ENCODE results near the gene CMPK2. TPM values are rescaled to one million over a fixed set of nuclear protein-coding genes. Genes with fewer than 3 reads are reported as not detected.

Gene CMPK2
- total RNA-seq, 2 donors from 2014 or later: 2.6 to 3.6 TPM

DNA sequence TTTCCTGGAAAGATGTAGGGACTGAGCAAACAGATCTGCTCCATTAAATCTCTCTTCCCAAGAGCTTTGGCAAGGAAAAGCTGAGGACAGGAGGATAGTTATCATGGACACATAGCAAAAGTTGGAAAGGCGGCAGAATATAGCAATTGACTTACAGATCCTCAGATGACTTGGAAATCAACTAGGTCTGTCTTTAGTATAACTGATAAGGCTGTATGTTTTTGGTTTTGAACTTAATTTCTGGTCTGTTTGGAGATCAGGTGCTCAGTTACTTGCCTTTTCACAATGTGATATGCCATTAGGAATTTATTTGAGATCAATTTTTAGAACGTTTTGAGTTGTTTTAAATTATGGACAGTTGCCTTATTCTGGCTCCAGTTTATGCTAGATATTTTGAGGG lies 19.8 kb upstream of the CMPK2 start:
- no peaks in the 10 kb centered on the region for H3K36me3 ChIP-seq
- no peaks in the 10 kb centered on the region for H3K27me3 ChIP-seq
- intact Hi-C loops (cut with DNase I): no loop called here
- no peak overlapping the region for H3K27ac ChIP-seq
- H3K4me3 ChIP-seq: no peak overlapping the region
- TF ChIP-seq, protein P1, sequence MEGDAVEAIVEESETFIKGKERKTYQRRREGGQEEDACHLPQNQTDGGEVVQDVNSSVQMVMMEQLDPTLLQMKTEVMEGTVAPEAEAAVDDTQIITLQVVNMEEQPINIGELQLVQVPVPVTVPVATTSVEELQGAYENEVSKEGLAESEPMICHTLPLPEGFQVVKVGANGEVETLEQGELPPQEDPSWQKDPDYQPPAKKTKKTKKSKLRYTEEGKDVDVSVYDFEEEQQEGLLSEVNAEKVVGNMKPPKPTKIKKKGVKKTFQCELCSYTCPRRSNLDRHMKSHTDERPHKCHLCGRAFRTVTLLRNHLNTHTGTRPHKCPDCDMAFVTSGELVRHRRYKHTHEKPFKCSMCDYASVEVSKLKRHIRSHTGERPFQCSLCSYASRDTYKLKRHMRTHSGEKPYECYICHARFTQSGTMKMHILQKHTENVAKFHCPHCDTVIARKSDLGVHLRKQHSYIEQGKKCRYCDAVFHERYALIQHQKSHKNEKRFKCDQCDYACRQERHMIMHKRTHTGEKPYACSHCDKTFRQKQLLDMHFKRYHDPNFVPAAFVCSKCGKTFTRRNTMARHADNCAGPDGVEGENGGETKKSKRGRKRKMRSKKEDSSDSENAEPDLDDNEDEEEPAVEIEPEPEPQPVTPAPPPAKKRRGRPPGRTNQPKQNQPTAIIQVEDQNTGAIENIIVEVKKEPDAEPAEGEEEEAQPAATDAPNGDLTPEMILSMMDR (IDR thresholded peaks at IDR 0.05): no peak
- H3K9ac ChIP-seq (ENCODE audit: low read depth in 2 of 2, low read length in 2 of 2): no peak overlapping the region
- H3K9me3 ChIP-seq: no peaks in the 10 kb centered on the region
- DNase-seq: no peak
- H3K4me1 ChIP-seq: no peaks in the 10 kb centered on the region

DNA sequence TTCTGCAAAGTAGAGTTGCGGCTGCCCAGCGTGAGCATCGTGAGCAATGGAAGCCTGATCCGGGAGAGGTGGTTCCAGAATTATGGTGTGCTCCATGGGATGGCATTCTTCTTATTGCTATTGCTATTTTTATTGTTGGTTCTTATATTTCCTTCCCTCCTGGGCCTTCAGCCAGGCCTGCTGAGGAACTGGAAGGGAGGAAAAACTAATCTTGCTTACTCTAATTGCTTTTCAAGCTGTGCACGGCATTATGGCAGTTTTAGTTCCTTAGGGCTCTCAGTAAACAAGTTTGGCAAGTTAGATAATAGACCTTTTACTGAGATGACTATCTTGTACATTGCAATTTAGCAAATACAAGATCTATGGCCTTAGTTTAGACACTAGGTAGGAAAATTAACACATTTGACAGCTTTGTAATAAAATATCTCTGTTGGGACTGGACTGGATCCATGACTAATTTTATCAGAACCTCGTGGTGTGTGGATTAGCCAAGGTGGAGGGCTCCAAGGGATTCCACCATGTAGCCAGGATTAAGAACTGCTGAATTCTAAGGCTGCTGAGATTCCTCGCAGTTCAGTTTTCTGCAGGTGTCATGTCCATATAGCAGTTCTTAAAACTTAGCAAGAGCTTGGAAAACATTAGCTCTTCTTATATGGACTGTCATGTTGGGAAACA lies 17.9 kb upstream of the CMPK2 start:
- TF ChIP-seq, protein P1 (IDR thresholded peaks at IDR 0.05): no peak
- H3K36me3 ChIP-seq: no peaks in the 10 kb centered on the region

DNA sequence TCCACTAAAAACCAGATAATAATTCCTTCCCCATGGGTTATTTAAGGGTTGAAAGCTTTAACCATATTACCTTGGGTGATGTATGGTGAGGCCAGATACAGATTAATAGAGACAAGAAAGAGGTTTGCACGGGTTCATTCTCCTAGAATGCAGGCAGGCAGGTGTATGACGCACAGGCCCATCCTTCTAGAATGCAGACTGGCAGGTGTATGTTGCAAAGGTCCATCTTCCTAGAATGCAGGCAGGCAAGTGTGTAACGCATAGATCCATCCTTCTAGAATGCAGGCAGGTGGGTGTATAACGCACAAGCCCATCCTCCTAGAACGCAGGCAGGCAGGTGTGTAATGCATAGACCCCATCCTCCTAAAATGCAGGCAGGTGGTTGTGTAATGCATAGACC lies 15.8 kb upstream of the CMPK2 start:
- no peak overlapping the region for H3K27ac ChIP-seq
- no peaks in the 10 kb centered on the region for H3K27me3 ChIP-seq
- no peaks in the 10 kb centered on the region for H3K9me3 ChIP-seq
- TF ChIP-seq, protein P1 (IDR thresholded peaks at IDR 0.05): no peak
- no peak for DNase-seq
- intact Hi-C loops (cut with DNase I): no loop called here
- H3K4me3 ChIP-seq: no peak overlapping the region
- H3K4me1 ChIP-seq: no peaks in the 10 kb centered on the region
- no peaks in the 10 kb centered on the region for H3K36me3 ChIP-seq
- H3K9ac ChIP-seq (ENCODE audit: low read depth in 2 of 2, low read length in 2 of 2): no peak overlapping the region

More for the DNA sequence above, 17.9 kb upstream of the CMPK2 start:
- no peak for DNase-seq
- Histone ChIP-seq H3K9me3 (no peaks in the 10 kb centered on the region), H3K4me1 (no peaks in the 10 kb centered on the region), H3K27me3 (no peaks in the 10 kb centered on the region), H3K27ac (no peak overlapping the region), H3K4me3 (no peak overlapping the region), H3K9ac (ENCODE audit: low read depth in 2 of 2, low read length in 2 of 2) (no peak overlapping the region)
- intact Hi-C loops (cut with DNase I): no loop called here

DNA sequence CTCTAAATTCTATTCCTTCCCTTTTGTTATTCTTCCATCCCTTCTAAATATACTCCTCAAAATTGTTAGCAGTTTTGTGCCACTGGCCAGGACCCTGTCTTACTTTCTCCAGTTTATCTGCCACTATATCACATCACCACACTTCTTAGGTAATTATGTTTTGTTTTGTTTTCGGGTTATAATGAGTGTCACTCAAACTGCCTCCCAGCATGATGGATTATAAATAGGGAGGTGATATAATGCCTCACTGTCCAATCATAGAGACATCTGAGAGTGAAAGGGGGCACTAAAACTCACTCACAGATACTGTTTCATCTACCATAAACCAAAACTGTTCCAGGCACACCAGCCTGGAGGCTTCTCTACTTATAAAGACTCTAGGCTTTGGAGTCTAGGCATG lies 15.3 kb upstream of the CMPK2 start:
- intact Hi-C loops (cut with DNase I): no loop called here
- H3K36me3 ChIP-seq: no peaks in the 10 kb centered on the region
- no peak for DNase-seq
- no peaks in the 10 kb centered on the region for H3K27me3 ChIP-seq
- H3K9me3 ChIP-seq: no peaks in the 10 kb centered on the region
- no peaks in the 10 kb centered on the region for H3K4me1 ChIP-seq
- H3K27ac ChIP-seq: no peak overlapping the region
- H3K4me3 ChIP-seq: no peak overlapping the region
- TF ChIP-seq, protein P1 (IDR thresholded peaks at IDR 0.05): no peak
- no peak overlapping the region for H3K9ac ChIP-seq (ENCODE audit: low read depth in 2 of 2, low read length in 2 of 2)

DNA sequence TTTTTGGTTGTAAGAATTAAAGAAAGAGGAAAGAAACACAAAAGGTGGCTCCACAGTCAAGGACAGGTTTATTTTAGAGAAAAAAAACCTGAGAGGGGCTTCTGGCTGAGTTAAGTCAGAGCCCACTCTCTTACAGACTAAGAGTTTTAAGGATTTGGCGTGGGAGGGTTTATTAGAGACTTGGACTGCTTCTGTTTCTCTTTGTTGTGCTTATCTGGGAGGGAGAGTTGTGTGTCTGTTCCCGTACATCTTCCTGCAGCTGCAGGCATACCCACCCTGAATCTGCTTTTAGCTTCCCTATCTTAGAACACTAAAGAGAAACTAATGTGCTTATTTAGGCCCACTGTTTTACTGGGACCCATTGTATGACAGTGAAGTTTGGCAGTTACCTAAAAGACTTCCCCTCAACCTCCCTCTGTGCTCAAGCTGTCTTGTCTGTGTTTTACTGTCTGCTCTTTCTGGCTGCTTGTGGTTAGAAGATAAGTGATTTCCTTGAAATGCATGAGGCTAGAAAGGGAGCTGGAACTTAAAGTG lies 14.6 kb upstream of the CMPK2 start:
- intact Hi-C loops (cut with DNase I): no loop called here
- H3K9me3 ChIP-seq: no peaks in the 10 kb centered on the region
- no peak overlapping the region for H3K4me3 ChIP-seq
- H3K9ac ChIP-seq (ENCODE audit: low read depth in 2 of 2, low read length in 2 of 2): no peak overlapping the region
- DNase-seq: no peak
- H3K4me1 ChIP-seq: no peaks in the 10 kb centered on the region
- no peak overlapping the region for H3K27ac ChIP-seq
- no peaks in the 10 kb centered on the region for H3K36me3 ChIP-seq
- TF ChIP-seq, protein P1 (IDR thresholded peaks at IDR 0.05): no peak
- no peaks in the 10 kb centered on the region for H3K27me3 ChIP-seq
